Activated CD8-positive, alpha-beta T cell treated with anti-CD3 and anti-CD28 coated beads for 36 hours (primary cell): Measurements from ENCODE around the gene CTDSP1. TPM values are rescaled to one million over a fixed set of nuclear protein-coding genes. Genes with fewer than 3 reads are reported as not detected.

Source experiments
- ATAC-seq: fragments of 200-7000 bp; cut with Tn5 transposase; one replicate; pipeline ENCODE4 v1.10.0; 2021; ENCODE audit warnings: mild to moderate bottlenecking, moderate library complexity
- CTCF ChIA-PET: fragments of 350-600 bp; sonication (Branson Sonifier 250); formaldehyde crosslinking; loops from one replicate; lab custom pipeline; 2021; ENCODE audit warnings: antibody characterized with exemption; lab: Charles Lee
- POLR2A ChIA-PET: fragments of 350-600 bp; sonication (Branson Sonifier 250); formaldehyde crosslinking; loops from one replicate; lab custom pipeline; 2021; ENCODE audit warnings: antibody characterized with exemption; lab: Charles Lee
- DNase-seq: peaks from one replicate; pipeline ENCODE4 v3.0.0-alpha.2; 2020
- H3K27ac Mint-ChIP-seq: one replicate; pipeline ENCODE4 v1.8.0; 2021; ENCODE audit warnings: mild to moderate bottlenecking, mixed read lengths
- H3K27me3 Mint-ChIP-seq: one replicate; pipeline ENCODE4 v1.8.0; 2021; ENCODE audit warnings: mixed read lengths
- H3K36me3 Mint-ChIP-seq: one replicate; pipeline ENCODE4 v1.8.0; 2021; ENCODE audit warnings: low read depth, mixed read lengths
- H3K4me1 Mint-ChIP-seq: one replicate; pipeline ENCODE4 v1.8.0; 2021; ENCODE audit warnings: low read depth, mixed read lengths
- H3K4me3 Mint-ChIP-seq: one replicate; pipeline ENCODE4 v1.8.0; 2021; ENCODE audit warnings: mild to moderate bottlenecking, moderate library complexity, mixed read lengths
- H3K9me3 Mint-ChIP-seq: one replicate; pipeline ENCODE4 v1.8.0; 2021; ENCODE audit warnings: mixed read lengths
- CTCF ChIP-seq: fragments of 200-600 bp; IDR thresholded peaks from one replicate; pipeline ENCODE4 v1.8.0; 2022; ENCODE audit warnings: antibody characterized with exemption, mild to moderate bottlenecking
- intact Hi-C: fragments of 100-400 bp; cut with micrococcal nuclease; formaldehyde crosslinking; loops from one replicate; pipeline ENCODE4 v1.10.0; 2022
- total RNA-seq, 2 experiments: library from RNA; stranded (reverse); gene quantifications; one replicate each; pipeline ENCODE4 v1.2.3, GENCODE V29; 2021

CTDSP1 gene
- total RNA-seq, 2 experiments from 2014 or later, result 85.8 to 94.7 TPM

GRCh38 chr2:218406209-218406948, 6.7 kb downstream of the CTDSP1 start:
- ATAC-seq (peak; percentile 86), DNase-seq (peak; percentile 97)
- H3K4me3 Mint-ChIP-seq, result peak overlapping the region; percentile 66
- no peaks in the 10 kb centered on the region for H3K9me3 Mint-ChIP-seq
- H3K27me3 Mint-ChIP-seq, result peaks cover 6% of the 10 kb centered on the region
- intact Hi-C loops, result loop anchor here (10.0 kb wide), 1 partner anchor 58 kb away; no protein-coding TSS in a partner anchor
- peak overlapping the region; percentile 72 for H3K27ac Mint-ChIP-seq
- peaks cover 44% of the 10 kb centered on the region for H3K4me1 Mint-ChIP-seq
- POLR2A ChIA-PET, result interaction anchor here (0.5 to 3.1 kb wide), 6 partner anchors 10 to 1491 kb away, joined by 3 to 21 read pairs (median 4); no protein-coding TSS in a partner anchor
- peaks cover 21% of the 10 kb centered on the region for H3K36me3 Mint-ChIP-seq
- CTCF ChIA-PET, result interaction anchor here (1.1 kb wide), 1 partner anchor 10 kb away, joined by 3 read pairs; no protein-coding TSS in a partner anchor
- TF ChIP-seq CTCF, result peak; percentile 65

GRCh38 chr2:218406949-218407618, 7.4 kb downstream of the CTDSP1 start:
- ATAC-seq (peak; percentile 13), DNase-seq (peak; percentile 80)
- intact Hi-C loops, result loop anchor here (10.0 kb wide), 1 partner anchor 58 kb away; no protein-coding TSS in a partner anchor
- peak; percentile 4 for TF ChIP-seq CTCF
- Mint-ChIP-seq H3K27me3 (peaks cover 6% of the 10 kb centered on the region), H3K4me3 (peak overlapping the region; percentile 65), H3K36me3 (peaks cover 16% of the 10 kb centered on the region), H3K27ac (peak overlapping the region; percentile 72), H3K9me3 (no peaks in the 10 kb centered on the region), H3K4me1 (peaks cover 39% of the 10 kb centered on the region)
- CTCF ChIA-PET, result interaction anchor here (0.6 to 1.2 kb wide), 2 partner anchors 122 to 201 kb away, joined by 3 read pairs; partner anchors contain the start of gene PLCD4
- POLR2A ChIA-PET, result interaction anchor here (1.2 to 3.1 kb wide), 5 partner anchors 10 to 188 kb away, joined by 3 to 21 read pairs (median 4); no protein-coding TSS in a partner anchor

- H3K9me3 Mint-ChIP-seq, result no peaks in the 10 kb centered on the region
- H3K27me3 Mint-ChIP-seq, result peaks cover 6% of the 10 kb centered on the region
- ChIA-PET CTCF (interaction anchor here (1.2 kb wide), 1 partner anchor 200 kb away, joined by 3 read pairs; the partner anchor contains the start of gene PLCD4), POLR2A (interaction anchor here (0.6 to 1.4 kb wide), 2 partner anchors 27 to 116 kb away, joined by 3 read pairs; no protein-coding TSS in a partner anchor)
- TF ChIP-seq CTCF, result no peak
- H3K27ac Mint-ChIP-seq, result no peak overlapping the region
- H3K4me1 Mint-ChIP-seq, result peaks cover 39% of the 10 kb centered on the region
- no peak overlapping the region for H3K4me3 Mint-ChIP-seq
- no peak for ATAC-seq
- intact Hi-C loops, result loop anchor here (10.0 kb wide), 1 partner anchor 57 kb away; no protein-coding TSS in a partner anchor
- no peak for DNase-seq
- peaks cover 16% of the 10 kb centered on the region for H3K36me3 Mint-ChIP-seq
Measured at GRCh38 chr2:218407717-218408116, 8.0 kb downstream of the CTDSP1 start.

- Mint-ChIP-seq H3K4me3 (no peak overlapping the region), H3K36me3 (no peaks in the 10 kb centered on the region), H3K27ac (no peak overlapping the region), H3K27me3 (no peaks in the 10 kb centered on the region), H3K9me3 (no peaks in the 10 kb centered on the region), H3K4me1 (no peaks in the 10 kb centered on the region)
- ChIA-PET CTCF (no interaction called here), POLR2A (no interaction called here)
- ATAC-seq, result no peak
- no peak for DNase-seq
- intact Hi-C loops, result no loop called here
- no peak for TF ChIP-seq CTCF
Measured at GRCh38 chr2:218418321-218418716, 18.7 kb downstream of the CTDSP1 start.
